CD8-positive, alpha-beta memory T cell (primary cell): ENCODE data around the gene CMTM1. TPM values are rescaled to one million over a fixed set of nuclear protein-coding genes. Genes with fewer than 3 reads are reported as not detected.
A peak's percentile ranks its signal among the peaks of the same experiment; 100 is the strongest.
"Not testable (repeated sequence)": the region's sequence is repeated elsewhere in the genome, so short reads cannot be mapped to it uniquely, and the experiment has no call there.

Source experiments
- CTCF ChIA-PET: fragments of 350-600 bp; sonication (Branson Sonifier 250); formaldehyde crosslinking; loops from one replicate; lab custom pipeline; 2021; ENCODE audit warnings: antibody characterized with exemption; lab: Charles Lee
- POLR2A ChIA-PET: fragments of 350-600 bp; sonication (Branson Sonifier 250); formaldehyde crosslinking; loops from one replicate; lab custom pipeline; 2021; ENCODE audit warnings: antibody characterized with exemption; lab: Charles Lee
- DNase-seq, 5 donors: peaks; one replicate each; pipeline versions ENCODE4 v3.0.0 to v3.0.0-alpha.2; 2020 to 2022; ENCODE audit warnings: mixed read lengths in 1 of 5
- H3K27ac ChIP-seq: one replicate; pipeline ENCODE4 v1.7.0; 2013; ENCODE audit warnings: low read depth, mild to moderate bottlenecking, low read length, moderate library complexity
- H3K27me3 ChIP-seq: 2 replicates; pipeline ENCODE4 v1.7.0; 2013; ENCODE audit warnings: low read length, mild to moderate bottlenecking; ENCODE audit not compliant: insufficient read depth, poor library complexity, severe bottlenecking
- H3K36me3 ChIP-seq: 2 replicates; pipeline ENCODE4 v1.7.0; 2013; ENCODE audit warnings: mild to moderate bottlenecking, low read length, moderate library complexity; ENCODE audit not compliant: insufficient read depth
- H3K4me1 ChIP-seq: 2 replicates; pipeline ENCODE4 v1.7.0; 2013; ENCODE audit warnings: mild to moderate bottlenecking, low read length, moderate library complexity; ENCODE audit not compliant: insufficient read depth
- H3K4me3 ChIP-seq: 2 replicates; pipeline ENCODE4 v1.7.0; 2013; ENCODE audit warnings: mild to moderate bottlenecking, low read length
- H3K9me3 ChIP-seq: 2 replicates; pipeline ENCODE4 v1.7.0; 2013; ENCODE audit warnings: mild to moderate bottlenecking, low read length
- H3K27ac Mint-ChIP-seq, 8 donors: one replicate each; pipeline ENCODE4 v1.8.0; 2020 to 2021; ENCODE audit warnings: mixed read lengths in 8 of 8, mild to moderate bottlenecking in 6 of 8, inconsistent platforms in 3 of 8, moderate library complexity in 3 of 8
- H3K27me3 Mint-ChIP-seq, 2 donors: one replicate each; pipeline ENCODE4 v1.8.0; 2020 to 2021; ENCODE audit warnings: mixed read lengths in 2 of 2, mild to moderate bottlenecking in 1 of 2, moderate library complexity in 1 of 2
- H3K36me3 Mint-ChIP-seq, 3 donors: one replicate each; pipeline ENCODE4 v1.8.0; 2020 to 2021; ENCODE audit warnings: mixed read lengths in 3 of 3, inconsistent platforms in 1 of 3, mild to moderate bottlenecking in 1 of 3
- H3K4me1 Mint-ChIP-seq, 3 donors: one replicate each; pipeline ENCODE4 v1.8.0; 2020 to 2021; ENCODE audit warnings: mixed read lengths in 3 of 3, inconsistent platforms in 1 of 3, mild to moderate bottlenecking in 1 of 3
- H3K4me3 Mint-ChIP-seq, 7 donors: one replicate each; pipeline ENCODE4 v1.8.0; 2020 to 2021; ENCODE audit warnings: mixed read lengths in 7 of 7, mild to moderate bottlenecking in 6 of 7, moderate library complexity in 4 of 7, inconsistent platforms in 2 of 7
- H3K9me3 Mint-ChIP-seq, 5 donors: one replicate each; pipeline ENCODE4 v1.8.0; 2020 to 2022; ENCODE audit warnings: mixed read lengths in 5 of 5, mild to moderate bottlenecking in 3 of 5, moderate library complexity in 2 of 5, inconsistent platforms in 1 of 5
- polyA plus RNA-seq: library from polyadenylated mRNA; unstranded; fragments of 300-500 nt; fragmentation: Illumina TruSeq; gene quantifications from one replicate; pipeline ENCODE4 v1.2.3, GENCODE V29; 2021
- total RNA-seq, 2 experiments: library from RNA; stranded (reverse); gene quantifications; one replicate each; pipeline ENCODE4 v1.2.3, GENCODE V29; 2021

The CMTM1 gene
- total and polyA plus RNA-seq, 3 experiments from 2014 or later = 1.2 to 8.6 (median 8.2) TPM

DNA sequence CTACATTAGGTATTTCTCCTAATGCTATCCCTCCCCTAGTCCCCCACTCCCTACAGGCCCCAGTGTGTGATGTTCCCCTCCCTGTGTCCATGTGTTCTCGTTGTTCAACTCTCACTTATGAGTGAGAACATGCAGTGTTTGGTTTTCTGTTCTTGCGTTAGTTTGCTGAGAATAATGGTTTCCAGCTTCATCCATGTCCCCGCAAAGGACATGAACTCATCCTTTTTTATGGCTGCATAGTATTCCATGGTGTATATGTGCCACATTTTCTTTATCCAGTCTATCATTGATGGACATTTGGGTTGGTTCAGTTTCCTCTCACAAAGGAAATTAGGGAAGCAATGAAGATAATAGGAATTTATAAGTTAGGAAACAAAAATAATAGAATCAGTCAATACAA, 1.0 kb downstream of the CMTM1 start:
- H3K4me1 ChIP-seq = peaks cover 14% of the 10 kb centered on the region
- H3K9me3 ChIP-seq, H3K27me3 Mint-ChIP-seq, DNase-seq, H3K27me3 ChIP-seq, H3K27ac ChIP-seq, CTCF ChIA-PET, H3K4me3 ChIP-seq, H3K9me3 Mint-ChIP-seq, POLR2A ChIA-PET, H3K4me3 Mint-ChIP-seq: not testable (repeated sequence)
- Mint-ChIP-seq H3K36me3 (peaks cover 4 to 53% (median 13%) of the 10 kb centered on the region in 3 donors), H3K4me1 (peaks cover 28 to 64% (median 57%) of the 10 kb centered on the region in 3 donors), H3K27ac (peak overlapping the region in 2 of 8 donors; percentile 43 to 44)
- H3K36me3 ChIP-seq = peaks cover 12% of the 10 kb centered on the region

DNA sequence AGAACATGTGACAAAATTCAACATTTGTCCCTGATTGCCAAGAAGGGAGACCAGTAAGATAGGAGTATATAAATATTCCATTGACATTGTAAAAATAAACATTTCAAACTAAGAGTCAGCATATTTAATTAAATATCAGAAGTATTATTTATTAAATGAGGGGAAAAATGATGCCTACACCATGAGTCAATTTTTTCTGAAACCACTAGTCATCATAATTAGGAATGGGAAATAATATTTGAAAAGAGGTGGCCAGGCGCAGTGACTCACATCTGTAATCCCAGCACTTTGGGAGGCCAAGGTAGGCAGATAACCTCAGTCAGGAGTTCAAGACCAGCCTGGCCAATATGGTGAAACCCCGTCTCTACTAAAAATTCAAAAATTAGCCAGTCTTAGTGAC, 2.1 kb downstream of the CMTM1 start:
- H3K4me1 Mint-ChIP-seq = peaks cover 18 to 61% (median 49%) of the 10 kb centered on the region in 3 donors
- peaks cover 3% of the 10 kb centered on the region for H3K4me1 ChIP-seq
- H3K27me3 ChIP-seq = no peaks in the 10 kb centered on the region
- no peak overlapping the region for H3K4me3 ChIP-seq
- no peaks in the 10 kb centered on the region for H3K27me3 Mint-ChIP-seq
- CTCF ChIA-PET = no interaction called here
- peaks cover 4 to 51% (median 13%) of the 10 kb centered on the region in 3 donors for H3K36me3 Mint-ChIP-seq
- no peak overlapping the region for H3K27ac Mint-ChIP-seq
- no peak overlapping the region for H3K4me3 Mint-ChIP-seq
- no peaks in the 10 kb centered on the region for H3K9me3 Mint-ChIP-seq
- POLR2A ChIA-PET = no interaction called here
- H3K9me3 ChIP-seq = no peaks in the 10 kb centered on the region
- H3K36me3 ChIP-seq = peaks cover 12% of the 10 kb centered on the region
- no peak overlapping the region for H3K27ac ChIP-seq
- no peak for DNase-seq

DNA sequence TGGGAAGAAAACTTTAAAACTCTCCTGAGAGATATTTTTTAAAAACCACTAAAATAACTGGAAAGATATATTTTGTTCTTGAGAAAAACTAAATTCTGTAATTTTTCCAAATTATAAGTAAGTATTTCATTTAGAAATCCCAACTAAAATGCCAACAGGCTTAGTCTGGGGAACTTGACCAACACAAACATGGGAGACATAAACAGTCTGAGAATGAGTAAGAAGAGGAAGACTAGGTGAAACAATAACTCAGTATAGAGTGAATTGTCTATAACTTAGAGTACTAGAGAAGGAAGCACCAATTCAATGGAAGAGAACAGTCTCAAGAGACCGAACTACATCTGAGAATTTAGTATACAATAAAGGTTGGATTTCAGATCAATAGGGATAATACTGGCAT, 2.9 kb downstream of the CMTM1 start:
- H3K27me3 ChIP-seq = no peaks in the 10 kb centered on the region
- H3K9me3 ChIP-seq = no peaks in the 10 kb centered on the region
- H3K36me3 ChIP-seq = peaks cover 7% of the 10 kb centered on the region
- CTCF ChIA-PET = interaction anchor here (0.8 to 1.4 kb wide), 2 partner anchors 10 to 164 kb away, joined by 3 to 5 read pairs; partner anchors contain the start of gene CMTM2
- Mint-ChIP-seq H3K27me3 (no peaks in the 10 kb centered on the region), H3K4me3 (no peak overlapping the region), H3K9me3 (no peaks in the 10 kb centered on the region), H3K27ac (peak overlapping the region in 5 of 8 donors; percentile 14 to 87 (median 35)), H3K36me3 (peaks cover 4 to 44% (median 11%) of the 10 kb centered on the region in 3 donors), H3K4me1 (peaks cover 13 to 54% (median 41%) of the 10 kb centered on the region in 3 donors)
- no peaks in the 10 kb centered on the region for H3K4me1 ChIP-seq
- H3K4me3 ChIP-seq = no peak overlapping the region
- H3K27ac ChIP-seq = no peak overlapping the region
- no peak for DNase-seq
- POLR2A ChIA-PET = interaction anchor here (0.8 kb wide), 1 partner anchor 35 kb away, joined by 3 read pairs; no protein-coding TSS in a partner anchor

DNA sequence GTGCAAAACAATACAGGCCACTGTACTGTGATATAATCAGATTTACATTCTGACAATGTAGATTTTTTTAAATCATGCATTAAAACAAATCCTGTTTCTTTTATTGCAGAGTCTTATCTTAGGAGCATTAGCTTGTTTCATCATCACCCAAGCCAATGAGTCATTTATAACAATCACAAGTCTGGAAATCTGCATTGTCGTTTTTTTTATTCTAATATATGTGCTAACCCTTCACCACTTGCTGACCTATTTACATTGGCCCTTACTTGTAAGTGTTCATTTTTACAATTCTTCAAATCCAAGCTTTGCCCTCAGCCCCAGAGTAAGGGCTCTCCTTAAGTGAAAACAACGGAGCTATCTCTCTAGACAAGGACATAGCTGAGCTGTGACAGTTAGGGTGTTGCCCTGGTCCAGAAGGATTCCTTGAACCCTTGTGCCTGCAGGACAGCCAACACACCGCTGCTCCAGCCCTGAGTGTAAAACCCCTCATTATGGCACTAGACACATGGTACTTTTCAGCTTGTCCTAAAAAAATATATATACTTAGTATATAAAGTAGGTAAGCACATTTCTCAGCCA, 3.7 kb downstream of the CMTM1 start:
- Mint-ChIP-seq H3K27me3 (no peaks in the 10 kb centered on the region), H3K9me3 (no peaks in the 10 kb centered on the region), H3K4me1 (peaks cover 11 to 58% (median 37%) of the 10 kb centered on the region in 3 donors), H3K4me3 (no peak overlapping the region), H3K36me3 (peaks cover 4 to 40% (median 11%) of the 10 kb centered on the region in 3 donors), H3K27ac (peak overlapping the region in 7 of 8 donors; percentile 15 to 87 (median 34))
- POLR2A ChIA-PET = interaction anchor here (0.5 to 0.8 kb wide), 3 partner anchors 10 to 1968 kb away, joined by 3 read pairs; partner anchors contain the start of gene CMTM2
- Histone ChIP-seq H3K36me3 (peaks cover 3% of the 10 kb centered on the region), H3K27me3 (no peaks in the 10 kb centered on the region), H3K9me3 (no peaks in the 10 kb centered on the region), H3K27ac (no peak overlapping the region), H3K4me1 (no peaks in the 10 kb centered on the region), H3K4me3 (no peak overlapping the region)
- no peak for DNase-seq
- CTCF ChIA-PET = interaction anchor here (0.8 to 1.9 kb wide), 4 partner anchors 9 to 165 kb away, joined by 3 to 5 read pairs (median 4); partner anchors contain the start of genes CKLF and CMTM2

DNA sequence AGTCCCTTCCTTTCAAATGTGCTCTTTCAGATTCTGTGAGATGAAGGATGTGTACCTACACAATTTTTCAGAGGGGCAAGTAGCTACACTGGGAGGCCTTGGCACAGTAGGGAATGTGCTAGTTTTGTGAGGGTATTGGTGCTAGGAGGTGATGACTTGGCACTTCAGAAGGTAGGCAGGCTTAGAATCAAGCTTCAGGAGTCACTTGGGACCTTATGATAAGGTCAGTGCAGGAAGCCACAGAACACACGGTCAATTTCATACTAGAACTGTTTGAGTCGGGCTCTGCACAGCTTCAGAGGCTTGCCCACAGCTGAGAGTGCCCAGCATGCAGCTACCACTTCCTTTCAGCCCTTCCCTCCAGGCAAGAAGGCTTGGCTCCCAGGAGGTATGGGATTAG, 6.1 kb downstream of the CMTM1 start:
- no peak for DNase-seq
- H3K36me3 ChIP-seq = no peaks in the 10 kb centered on the region
- Mint-ChIP-seq H3K36me3 (peaks cover under 1 to 16% (median 3%) of the 10 kb centered on the region in 3 donors), H3K9me3 (no peaks in the 10 kb centered on the region), H3K4me1 (peaks cover 6 to 52% (median 33%) of the 10 kb centered on the region in 3 donors), H3K27ac (peak overlapping the region in 7 of 8 donors; percentile 45 to 98 (median 73)), H3K4me3 (no peak overlapping the region), H3K27me3 (no peaks in the 10 kb centered on the region)
- H3K4me3 ChIP-seq = no peak overlapping the region
- H3K9me3 ChIP-seq = no peaks in the 10 kb centered on the region
- POLR2A ChIA-PET = no interaction called here
- no peaks in the 10 kb centered on the region for H3K4me1 ChIP-seq
- no peak overlapping the region for H3K27ac ChIP-seq
- no peaks in the 10 kb centered on the region for H3K27me3 ChIP-seq
- CTCF ChIA-PET = interaction anchor here (2.3 kb wide), 1 partner anchor 9 kb away, joined by 9 read pairs; no protein-coding TSS in a partner anchor

DNA sequence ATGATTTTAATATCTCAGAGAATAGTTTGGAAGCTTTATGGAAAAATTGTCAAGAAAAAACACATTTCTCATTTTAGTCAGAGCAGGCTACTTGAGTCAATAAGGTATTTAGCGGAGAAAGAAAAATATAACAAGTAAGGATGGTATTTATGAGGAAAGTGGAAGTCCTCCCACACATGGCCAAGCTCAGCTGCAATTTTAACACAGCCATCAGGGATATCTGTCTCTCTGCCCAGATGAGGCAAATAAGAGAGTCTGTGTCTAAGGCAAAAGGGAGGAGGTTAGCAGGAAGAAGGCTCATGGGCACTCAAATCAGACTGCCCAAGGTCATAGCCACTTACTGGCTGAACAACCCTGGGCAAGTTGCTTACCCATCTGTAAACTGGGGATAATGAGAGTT, 7.8 kb downstream of the CMTM1 start:
- no peaks in the 10 kb centered on the region for H3K9me3 ChIP-seq
- H3K27ac ChIP-seq = no peak overlapping the region
- CTCF ChIA-PET = interaction anchor here (0.9 to 2.3 kb wide), 6 partner anchors 10 to 40 kb away, joined by 3 to 9 read pairs (median 4); no protein-coding TSS in a partner anchor
- H3K27me3 ChIP-seq = no peaks in the 10 kb centered on the region
- H3K9me3 Mint-ChIP-seq = no peaks in the 10 kb centered on the region
- H3K36me3 ChIP-seq = no peaks in the 10 kb centered on the region
- H3K4me3 ChIP-seq = no peak overlapping the region
- H3K36me3 Mint-ChIP-seq = peaks cover 0 to 9% (median 0%) of the 10 kb centered on the region in 3 donors
- no peak overlapping the region for H3K4me3 Mint-ChIP-seq
- POLR2A ChIA-PET = no interaction called here
- peaks cover 13 to 58% (median 43%) of the 10 kb centered on the region in 3 donors for H3K4me1 Mint-ChIP-seq
- H3K27me3 Mint-ChIP-seq = peaks cover 3 to 4% of the 10 kb centered on the region in 2 donors
- no peaks in the 10 kb centered on the region for H3K4me1 ChIP-seq
- DNase-seq = no peak
- peak overlapping the region in 2 of 8 donors; percentile 11 to 53 for H3K27ac Mint-ChIP-seq

DNA sequence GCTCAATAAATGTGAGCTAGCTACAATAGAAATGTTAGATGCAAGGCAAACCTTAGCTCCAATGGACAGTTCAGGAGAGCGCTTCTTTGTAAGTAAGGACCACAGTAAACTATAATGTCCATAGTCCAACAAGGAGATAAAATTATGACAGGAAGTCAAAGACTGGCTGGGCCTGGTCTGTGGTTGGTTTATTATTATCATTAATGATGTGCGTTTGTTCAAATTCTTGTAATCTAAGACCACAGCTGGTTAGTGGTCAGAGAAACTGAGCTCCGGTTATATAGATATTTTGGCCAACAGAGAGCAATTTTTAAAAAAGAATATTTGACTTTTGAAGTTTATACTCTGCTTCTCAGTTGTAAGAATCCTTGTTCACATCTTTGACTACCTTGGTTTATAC, 8.3 kb downstream of the CMTM1 start:
- H3K27me3 Mint-ChIP-seq = peaks cover 3 to 4% of the 10 kb centered on the region in 2 donors
- peaks cover 0 to 7% (median 0%) of the 10 kb centered on the region in 3 donors for H3K36me3 Mint-ChIP-seq
- no peaks in the 10 kb centered on the region for H3K9me3 Mint-ChIP-seq
- H3K9me3 ChIP-seq = no peaks in the 10 kb centered on the region
- H3K27ac Mint-ChIP-seq = peak overlapping the region in 3 of 8 donors; percentile 19 to 63 (median 37)
- DNase-seq = no peak
- peaks cover 15 to 58% (median 38%) of the 10 kb centered on the region in 3 donors for H3K4me1 Mint-ChIP-seq
- CTCF ChIA-PET = interaction anchor here (0.9 to 2.3 kb wide), 5 partner anchors 11 to 34 kb away, joined by 3 to 9 read pairs (median 4); no protein-coding TSS in a partner anchor
- no peak overlapping the region for H3K27ac ChIP-seq
- no peaks in the 10 kb centered on the region for H3K36me3 ChIP-seq
- no peaks in the 10 kb centered on the region for H3K27me3 ChIP-seq
- no peaks in the 10 kb centered on the region for H3K4me1 ChIP-seq
- H3K4me3 ChIP-seq = no peak overlapping the region
- no peak overlapping the region for H3K4me3 Mint-ChIP-seq
- POLR2A ChIA-PET = no interaction called here

DNA sequence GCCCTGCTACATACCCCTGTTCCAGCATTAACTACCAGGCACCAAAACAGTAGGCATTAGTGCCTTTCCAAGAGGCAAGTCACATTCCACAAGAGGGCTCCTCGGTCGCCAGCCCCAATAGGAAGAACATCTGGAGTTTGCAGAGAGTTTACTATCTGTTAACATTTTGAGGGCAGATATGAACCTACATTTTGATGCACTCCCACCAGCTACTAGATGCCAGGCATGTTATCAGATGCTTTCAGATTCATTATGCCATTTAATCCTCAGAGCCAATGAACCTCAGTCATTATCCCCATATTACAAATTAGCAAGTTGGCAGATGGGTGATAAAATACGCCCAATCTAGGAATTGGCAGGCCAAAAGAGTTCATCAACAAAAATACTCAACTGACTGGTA, 8.8 kb downstream of the CMTM1 start:
- H3K36me3 ChIP-seq = no peaks in the 10 kb centered on the region
- Mint-ChIP-seq H3K36me3 (peaks cover 0 to 7% (median 0%) of the 10 kb centered on the region in 3 donors), H3K4me3 (no peak overlapping the region), H3K27ac (peak overlapping the region in 3 of 8 donors; percentile 19 to 63 (median 37)), H3K4me1 (peaks cover 17 to 58% (median 36%) of the 10 kb centered on the region in 3 donors), H3K9me3 (no peaks in the 10 kb centered on the region), H3K27me3 (peaks cover 4 to 6% of the 10 kb centered on the region in 2 donors)
- POLR2A ChIA-PET = interaction anchor here (0.5 kb wide), 1 partner anchor 53 kb away, joined by 4 read pairs; no protein-coding TSS in a partner anchor
- CTCF ChIA-PET = interaction anchor here (1.0 to 1.9 kb wide), 7 partner anchors 10 to 169 kb away, joined by 3 to 5 read pairs (median 3); partner anchors contain the start of gene CKLF
- no peaks in the 10 kb centered on the region for H3K9me3 ChIP-seq
- no peak overlapping the region for H3K27ac ChIP-seq
- no peak overlapping the region for H3K4me3 ChIP-seq
- no peak for DNase-seq
- no peaks in the 10 kb centered on the region for H3K4me1 ChIP-seq
- H3K27me3 ChIP-seq = no peaks in the 10 kb centered on the region
